Left ventricle myocardium superior (tissue), 1 donor: Measurements from ENCODE around the gene FOXP1. TPM values are rescaled to one million over a fixed set of nuclear protein-coding genes. Genes with fewer than 3 reads are reported as not detected.

ENCODE experiments used
- ATAC-seq: fragments of 200-7000 bp; cut with Tn5 transposase; one replicate; pipeline ENCODE4 v1.9.1; 2020; ENCODE audit warnings: mild to moderate bottlenecking, moderate library complexity
- DNase-seq: peaks from one replicate; pipeline ENCODE4 v3.0.0-alpha.2; 2020
- intact Hi-C: fragments of 100-400 bp; cut with micrococcal nuclease; formaldehyde crosslinking; loops from one replicate; pipeline ENCODE4 v1.11.0; 2022
- total RNA-seq: library from RNA; stranded (reverse); fragmentation: NEBNext Ultra II Directional; extraction: Animal tissue kit (Norgen Biotek cat#: 25700); gene quantifications from one replicate; pipeline ENCODE4 v1.2.1, GENCODE V29; 2021
- donor health status: DM: no; HTN: yes; CAD: no; lungs with severe emphysema.

FOXP1 gene
- total RNA-seq, 1 donor from 2014 or later, result 35.2 TPM

DNA sequence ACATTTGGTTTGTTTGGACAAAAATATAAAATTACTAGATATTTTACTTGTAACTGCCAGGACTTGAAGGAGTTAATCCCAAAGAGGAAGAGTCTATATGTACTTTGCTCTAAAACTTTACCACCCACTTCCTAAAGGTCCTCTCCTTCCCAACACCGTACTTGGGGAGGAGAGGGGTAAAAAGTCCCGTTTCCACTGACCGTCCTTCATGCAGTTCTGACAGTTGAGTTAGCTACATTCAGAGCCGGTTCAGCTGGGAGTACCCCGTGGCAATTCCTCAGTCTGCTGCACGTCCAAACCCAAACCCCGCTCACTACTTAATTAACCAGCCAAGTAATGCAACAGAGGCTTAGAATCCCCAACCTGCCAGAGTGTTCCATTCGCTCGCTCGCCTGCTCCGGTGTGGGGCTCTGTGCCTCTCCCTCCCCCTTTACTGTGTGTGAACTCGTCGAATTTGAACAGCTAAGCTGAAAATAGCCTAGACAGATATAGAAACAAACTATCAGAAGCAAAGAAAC is 519.7 kb downstream of the FOXP1 start:
- intact Hi-C loops, result no loop called here
- peak; percentile 43 for DNase-seq
- peak; percentile 66 for ATAC-seq

DNA sequence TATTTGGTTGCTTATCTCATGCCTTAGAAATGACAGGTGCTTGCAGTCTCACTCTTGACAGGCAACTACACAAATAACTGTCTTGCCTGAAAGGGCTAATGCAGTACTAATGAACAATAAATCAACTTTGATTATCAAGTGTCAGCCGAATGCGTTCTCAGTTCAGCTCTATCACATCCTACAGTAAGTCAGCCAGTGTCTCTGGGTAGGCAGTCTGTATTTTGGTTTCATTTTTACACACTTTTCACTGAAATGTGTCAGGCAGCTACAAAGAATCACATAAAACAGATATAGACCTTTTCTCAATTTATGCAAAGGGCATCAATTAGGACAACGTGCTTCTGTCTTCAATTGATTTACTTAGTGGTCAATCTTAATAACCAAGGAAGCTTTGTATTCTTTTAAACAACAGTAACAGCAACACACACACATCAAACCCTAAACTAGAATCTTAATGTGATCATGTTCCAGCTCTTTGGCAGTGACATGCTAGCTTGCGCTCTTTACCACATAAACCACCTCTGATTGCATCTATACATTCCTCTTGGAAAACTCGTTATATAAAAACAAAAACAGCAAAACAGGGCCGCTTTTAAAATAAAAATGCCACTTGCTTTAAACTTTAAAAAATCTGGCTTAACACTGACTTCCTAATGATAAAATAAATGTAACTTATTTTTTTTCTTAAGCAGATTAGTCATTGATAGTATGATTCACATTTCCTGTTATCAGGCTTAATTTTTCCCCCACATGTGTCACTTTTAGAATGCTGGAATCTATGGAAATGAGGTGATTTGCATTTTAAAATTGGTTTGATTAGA is 520.4 kb downstream of the FOXP1 start:
- DNase-seq (no peak), ATAC-seq (peak; percentile 8)
- intact Hi-C loops, result no loop called here

GRCh38 chr3:71062037-71062932 is 521.2 kb downstream of the FOXP1 start:
- intact Hi-C loops, result no loop called here
- DNase-seq (no peak), ATAC-seq (no peak)

DNA sequence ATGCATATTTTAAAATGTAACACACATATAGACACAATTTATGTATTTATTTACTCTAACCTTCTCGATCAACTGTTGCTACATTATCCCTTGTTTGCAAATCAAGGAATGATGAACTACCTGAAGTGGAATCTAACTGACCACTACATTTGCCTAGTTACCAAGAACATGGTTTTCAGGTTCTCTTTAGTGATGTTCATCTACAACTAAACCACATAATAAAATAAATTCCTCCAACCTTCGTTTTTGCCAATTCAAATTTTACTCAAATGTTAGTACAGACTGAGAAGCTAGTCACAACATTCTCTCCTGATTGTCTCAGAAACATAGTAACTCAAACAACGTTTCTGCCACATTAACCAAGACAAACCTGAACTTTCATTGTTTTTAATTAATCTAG is 521.9 kb downstream of the FOXP1 start:
- no peak for DNase-seq
- no peak for ATAC-seq
- intact Hi-C loops, result no loop called here

DNA sequence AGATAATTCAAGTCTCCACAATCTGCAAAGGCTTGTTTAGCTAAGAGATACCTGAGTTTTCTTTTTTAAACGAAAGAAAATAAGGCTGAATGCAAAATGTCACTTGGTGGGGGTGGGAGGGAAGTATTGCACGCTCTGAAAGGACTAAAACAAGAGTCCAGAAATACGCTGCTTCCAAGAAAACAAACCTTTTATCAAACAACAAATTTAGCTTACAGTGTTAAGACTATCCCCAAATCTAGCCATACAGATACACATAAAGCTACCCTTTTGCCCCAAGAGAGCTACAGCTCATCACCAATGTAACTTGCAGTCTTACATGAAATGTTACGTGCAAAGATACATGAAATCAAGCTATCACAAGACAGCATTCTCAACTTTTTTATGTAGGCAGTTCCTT is 522.5 kb downstream of the FOXP1 start:
- ATAC-seq (no peak), DNase-seq (no peak)
- intact Hi-C loops, result no loop called here

GRCh38 chr3:71060536-71060935 is 523.0 kb downstream of the FOXP1 start:
- DNase-seq, result no peak
- intact Hi-C loops, result no loop called here
- no peak for ATAC-seq

DNA sequence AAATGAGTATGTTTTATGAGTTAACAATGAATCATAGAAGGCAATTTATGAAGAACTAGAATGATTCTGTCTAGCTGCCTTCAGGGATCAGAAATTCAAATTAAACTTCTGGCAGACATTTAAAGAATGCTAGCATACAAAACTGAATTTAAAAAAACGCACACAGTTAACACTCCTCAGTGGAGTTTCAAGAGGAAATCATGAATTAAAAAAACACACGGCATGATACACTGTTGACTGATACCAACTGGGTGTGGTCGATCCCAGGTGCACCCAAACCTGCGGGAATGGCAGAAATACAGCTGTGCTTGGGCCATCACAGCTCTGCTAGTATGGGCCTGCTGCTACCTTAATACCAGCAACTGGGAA is 526.0 kb downstream of the FOXP1 start:
- intact Hi-C loops, result no loop called here
- DNase-seq (no peak), ATAC-seq (no peak)

DNA sequence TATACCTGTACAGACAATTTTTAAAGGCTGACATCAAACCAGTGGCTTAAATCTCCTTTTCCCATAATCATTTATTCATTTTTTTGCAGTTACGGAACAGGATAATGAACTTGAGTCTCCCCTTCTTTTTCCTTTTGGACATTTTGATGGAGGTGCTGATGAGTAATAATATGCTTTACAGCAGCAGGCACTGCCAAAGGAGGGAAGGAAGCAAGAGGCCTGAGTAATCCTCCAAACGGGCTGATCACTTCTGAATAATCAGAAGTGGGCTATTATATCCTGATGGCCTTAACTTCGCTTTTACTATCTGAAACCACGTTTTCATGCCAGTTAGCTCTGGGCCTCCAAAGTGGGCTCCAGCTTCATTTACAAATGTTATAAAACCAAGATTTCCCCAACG is 527.2 kb downstream of the FOXP1 start:
- no peak for ATAC-seq
- intact Hi-C loops, result no loop called here
- DNase-seq, result no peak

DNA sequence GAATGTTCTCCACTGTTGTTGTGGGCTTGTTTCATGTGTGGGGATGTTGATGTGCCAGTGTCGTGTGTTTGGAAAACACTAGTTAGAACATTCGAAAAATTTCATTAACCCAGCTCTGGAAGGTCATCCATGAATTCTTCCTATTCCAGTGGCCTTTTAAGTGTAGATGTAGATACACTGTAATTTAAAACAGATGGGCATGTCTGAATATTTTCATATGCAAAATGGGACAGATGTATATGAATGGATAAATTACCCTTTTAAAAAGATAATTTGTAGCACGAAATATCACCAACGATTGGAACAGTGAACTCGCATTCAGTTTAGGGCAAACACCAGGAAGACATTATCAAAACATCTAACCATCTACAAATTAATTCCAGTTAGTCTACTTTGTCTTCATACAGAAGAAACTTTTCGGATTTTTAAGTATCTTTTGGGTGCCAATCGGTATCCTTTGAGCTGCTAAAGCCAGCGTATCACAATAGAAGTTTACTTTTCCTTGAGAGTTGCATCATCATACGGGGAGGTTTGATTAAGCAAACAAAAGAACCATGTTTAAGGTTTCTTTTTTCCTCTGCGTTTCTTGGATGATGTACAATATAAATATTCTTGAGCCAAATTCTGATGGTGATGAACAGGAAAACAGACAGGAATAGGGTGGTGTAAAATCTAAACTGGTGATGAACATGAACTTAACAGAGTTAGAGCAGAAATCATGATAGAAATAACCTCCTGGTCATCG is 528.1 kb downstream of the FOXP1 start:
- ATAC-seq (peak; percentile 25), DNase-seq (no peak)
- intact Hi-C loops, result no loop called here

DNA sequence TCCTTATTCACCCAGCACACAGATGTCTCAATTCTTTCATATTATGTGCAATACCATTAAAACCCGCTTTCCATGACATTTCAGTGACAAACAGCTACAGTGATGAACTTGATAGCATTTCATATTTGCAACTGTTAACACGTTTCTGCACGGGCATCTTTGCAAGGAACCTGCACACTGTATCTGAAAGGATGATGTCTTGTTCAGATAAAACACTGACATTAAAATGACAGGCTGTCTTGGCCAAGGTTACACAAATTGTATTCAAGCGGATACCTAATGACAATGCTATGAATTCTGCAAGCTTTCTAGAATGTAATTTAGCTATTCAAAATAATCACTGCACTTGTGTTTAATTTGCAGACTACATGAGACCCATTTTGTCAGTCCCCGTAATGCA is 529.2 kb downstream of the FOXP1 start:
- no peak for ATAC-seq
- DNase-seq, result no peak
- intact Hi-C loops, result no loop called here

DNA sequence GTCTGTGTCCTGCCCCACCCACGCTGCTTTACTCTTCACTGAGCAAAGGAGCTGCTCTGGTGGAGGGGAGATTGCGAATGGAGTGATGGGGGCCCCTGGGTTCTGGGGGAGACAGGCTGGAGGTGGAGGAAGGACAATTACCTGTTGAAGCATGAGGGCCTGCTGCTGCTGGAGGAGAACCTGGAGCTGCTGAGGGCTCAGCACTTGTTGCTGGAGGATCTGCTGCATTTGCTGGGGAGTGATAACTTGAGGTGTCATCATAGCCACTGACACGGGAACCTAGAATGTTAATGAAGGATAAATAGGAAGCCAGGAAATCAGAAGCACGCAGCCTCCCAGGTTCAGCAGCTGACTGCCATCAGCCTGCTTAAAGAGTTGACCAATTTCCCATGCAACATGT is 530.0 kb downstream of the FOXP1 start:
- ATAC-seq, result no peak
- intact Hi-C loops, result no loop called here
- DNase-seq, result no peak

DNA sequence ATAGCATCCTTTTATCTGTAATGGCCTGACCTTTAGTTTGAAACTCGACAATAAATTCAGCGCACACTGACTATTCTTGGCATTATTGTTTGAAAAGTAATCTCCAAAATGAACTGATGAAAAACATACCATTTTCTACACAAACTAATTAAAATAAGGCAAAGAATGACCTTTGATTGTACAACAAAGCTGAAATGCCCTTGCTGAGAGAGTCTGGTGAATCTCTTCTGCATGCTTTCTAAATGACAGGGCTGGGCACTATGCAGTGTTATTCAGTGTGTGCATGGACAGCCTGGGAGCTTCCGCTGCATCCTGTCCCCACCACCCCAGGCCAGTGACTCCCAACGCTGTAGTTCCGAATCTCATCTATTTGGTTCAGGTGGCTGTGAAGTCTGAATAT is 530.8 kb downstream of the FOXP1 start:
- peak; percentile 78 for ATAC-seq
- no peak for DNase-seq
- intact Hi-C loops, result no loop called here

DNA sequence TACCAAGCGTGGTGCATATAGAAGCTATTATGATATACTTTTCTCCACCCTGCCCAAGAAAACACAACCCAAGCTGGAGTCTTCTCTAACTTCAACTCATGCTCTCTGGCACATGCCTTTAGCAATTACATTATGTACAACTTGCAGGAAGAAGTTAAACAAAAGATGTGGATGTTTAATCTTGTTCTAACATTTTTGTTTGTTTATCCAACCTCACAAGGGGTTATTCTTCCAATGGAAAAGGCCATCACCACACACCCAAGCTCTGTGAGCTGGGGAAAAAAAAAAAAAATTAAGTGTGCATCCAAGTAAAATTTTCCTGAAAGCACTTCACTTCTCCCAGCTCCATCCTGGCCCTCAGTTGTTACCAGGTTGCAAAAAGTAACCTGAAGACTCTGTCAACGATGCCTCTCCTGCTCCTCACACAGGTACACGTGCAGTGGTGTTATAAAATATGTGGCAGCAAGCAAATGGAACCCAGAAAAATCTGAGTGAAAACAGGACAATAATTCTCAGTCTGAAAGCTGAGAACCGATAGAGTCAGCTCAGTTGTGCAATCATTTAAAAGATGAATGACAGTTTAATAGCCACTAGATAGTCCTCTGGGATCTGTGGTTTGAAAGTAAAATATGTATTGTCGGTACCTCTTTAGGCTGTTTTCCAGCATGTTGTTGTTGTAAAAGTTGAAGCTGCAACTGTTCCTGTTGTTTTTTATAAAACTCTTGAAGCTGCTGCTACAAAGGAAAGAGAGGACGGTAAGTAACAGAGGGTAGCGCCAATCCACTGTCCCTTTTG is 531.4 kb downstream of the FOXP1 start:
- no peak for DNase-seq
- ATAC-seq, result peak; percentile 12
- intact Hi-C loops, result no loop called here

GRCh38 chr3:71051259-71051595 is 532.3 kb downstream of the FOXP1 start:
- no peak for DNase-seq
- intact Hi-C loops, result no loop called here
- no peak for ATAC-seq

- intact Hi-C loops, result no loop called here
- DNase-seq (no peak), ATAC-seq (peak; percentile 14)
Observed at GRCh38 chr3:71050538-71051258, 532.8 kb downstream of the FOXP1 start.

DNA sequence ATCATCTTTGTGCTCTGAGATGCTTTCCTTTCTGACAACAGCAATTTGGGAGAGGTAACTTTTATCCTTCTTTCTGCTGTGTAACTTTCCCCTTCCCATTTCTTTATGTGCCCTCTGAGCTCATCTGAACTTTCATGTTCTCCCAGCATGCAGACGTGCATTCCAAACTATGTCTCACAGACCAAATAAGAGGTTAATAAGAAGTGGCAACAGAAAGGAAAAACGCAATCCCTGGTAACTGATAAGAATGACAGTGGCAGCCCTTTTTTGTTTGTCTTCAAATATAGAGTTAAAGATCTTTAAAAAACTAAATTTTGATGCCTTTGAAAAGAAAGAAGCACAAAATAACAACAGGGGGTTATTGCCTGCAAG is 533.4 kb downstream of the FOXP1 start:
- intact Hi-C loops, result no loop called here
- DNase-seq (no peak), ATAC-seq (no peak)

- DNase-seq (no peak), ATAC-seq (peak; percentile 49)
- intact Hi-C loops, result no loop called here
Observed at GRCh38 chr3:71048948-71049347, 534.6 kb downstream of the FOXP1 start.
